GM21423 (cell line): ENCODE data around the gene SLC30A7.
A peak's percentile ranks its signal among the peaks of the same experiment; 100 is the strongest.
"Not testable (repeated sequence)": the region's sequence is repeated elsewhere in the genome, so short reads cannot be mapped to it uniquely, and the experiment has no call there.

Source experiments
- ATAC-seq: cut with Tn5 transposase; IDR thresholded peaks from one replicate; pipeline ENCODE4 v1.9.1; 2021; ENCODE audit warnings: mild to moderate bottlenecking, moderate library complexity; ENCODE audit not compliant: unreplicated experiment

SLC30A7 gene

GRCh38 chr1:100936194-100936967 lies 40.5 kb downstream of the SLC30A7 start:
- ATAC-seq: no peak

DNA sequence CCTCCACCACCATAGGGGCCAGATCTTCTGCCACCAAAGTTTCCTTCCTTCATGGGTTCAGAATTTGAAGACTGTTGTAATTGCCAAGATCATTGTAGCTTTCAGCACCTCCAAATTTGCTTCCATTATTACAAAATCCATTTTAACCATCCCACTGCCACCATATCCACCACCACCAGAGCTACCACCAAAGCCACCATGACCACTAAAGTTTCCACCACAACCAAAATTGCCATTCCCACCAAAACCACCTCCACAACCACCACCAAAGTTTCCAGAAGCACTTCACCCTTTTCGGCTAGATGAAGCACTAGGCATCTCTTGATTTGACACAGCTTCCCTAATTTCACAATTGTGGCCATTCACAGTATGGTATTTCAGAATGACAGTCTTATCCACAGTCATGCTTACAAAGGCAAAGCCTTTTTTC lies 45.2 kb downstream of the SLC30A7 start:
- peak; percentile 57 for ATAC-seq

GRCh38 chr1:100941580-100942216 lies 45.8 kb downstream of the SLC30A7 start:
- ATAC-seq: peak; percentile 18

GRCh38 chr1:100942304-100943046 lies 46.6 kb downstream of the SLC30A7 start:
- no peak for ATAC-seq

GRCh38 chr1:100943533-100943932 lies 47.6 kb downstream of the SLC30A7 start:
- ATAC-seq: no peak

- ATAC-seq: not testable (repeated sequence)
These were observed 50.2 kb downstream of the SLC30A7 start for GRCh38 chr1:100946064-100946463.

DNA sequence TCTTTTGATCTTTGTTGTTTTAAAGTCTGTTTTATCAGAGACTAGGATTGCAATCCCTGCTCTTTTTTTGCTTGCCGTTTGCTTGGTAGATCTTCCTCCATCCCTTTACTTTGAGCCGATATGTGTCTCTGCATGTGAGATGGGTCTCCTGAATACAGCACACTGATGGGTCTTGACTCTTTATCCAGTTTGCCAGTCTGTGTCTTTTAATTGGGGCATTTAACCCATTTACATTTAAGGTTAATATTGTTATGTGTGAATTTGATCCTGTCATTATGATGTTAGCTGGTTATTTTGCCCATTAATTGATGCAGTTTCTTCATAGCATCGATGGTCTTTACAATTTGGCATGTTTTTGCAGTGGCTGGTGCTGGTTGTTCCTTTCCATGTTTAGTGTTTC lies 51.9 kb downstream of the SLC30A7 start:
- ATAC-seq: not testable (repeated sequence)

DNA sequence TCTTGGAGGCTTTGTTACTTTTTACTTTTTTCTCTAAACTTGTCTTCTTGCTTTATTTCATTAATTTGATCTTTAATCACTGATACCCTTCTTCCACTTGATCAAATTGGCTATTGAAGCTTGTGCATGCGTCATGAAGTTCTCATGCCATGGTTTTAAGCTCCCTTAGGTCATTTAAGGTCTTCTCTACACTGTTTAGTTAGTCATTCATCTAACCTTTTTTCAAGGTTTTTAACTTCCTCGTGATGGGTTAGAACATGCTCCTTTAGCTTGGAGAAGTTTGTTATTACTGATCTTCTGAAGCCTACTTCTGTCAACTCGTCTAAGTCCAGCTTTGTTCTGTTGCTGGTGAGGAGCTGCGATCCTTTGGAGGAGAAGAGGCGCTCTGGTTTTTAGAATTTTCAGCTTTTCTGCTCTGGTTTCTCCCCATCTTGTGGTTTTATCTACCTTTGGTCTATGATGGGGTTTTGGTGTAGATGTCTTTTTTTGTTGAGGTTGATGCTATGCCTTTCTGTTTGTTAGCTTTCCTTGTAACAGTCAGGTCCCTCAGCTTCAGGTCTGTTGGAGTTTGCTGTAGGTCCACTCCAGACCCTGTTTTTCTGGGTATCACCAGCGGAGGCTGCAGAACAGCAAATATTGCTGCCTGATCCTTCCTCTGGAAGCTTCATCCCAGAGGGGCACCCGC lies 53.0 kb downstream of the SLC30A7 start:
- ATAC-seq: not testable (repeated sequence)

DNA sequence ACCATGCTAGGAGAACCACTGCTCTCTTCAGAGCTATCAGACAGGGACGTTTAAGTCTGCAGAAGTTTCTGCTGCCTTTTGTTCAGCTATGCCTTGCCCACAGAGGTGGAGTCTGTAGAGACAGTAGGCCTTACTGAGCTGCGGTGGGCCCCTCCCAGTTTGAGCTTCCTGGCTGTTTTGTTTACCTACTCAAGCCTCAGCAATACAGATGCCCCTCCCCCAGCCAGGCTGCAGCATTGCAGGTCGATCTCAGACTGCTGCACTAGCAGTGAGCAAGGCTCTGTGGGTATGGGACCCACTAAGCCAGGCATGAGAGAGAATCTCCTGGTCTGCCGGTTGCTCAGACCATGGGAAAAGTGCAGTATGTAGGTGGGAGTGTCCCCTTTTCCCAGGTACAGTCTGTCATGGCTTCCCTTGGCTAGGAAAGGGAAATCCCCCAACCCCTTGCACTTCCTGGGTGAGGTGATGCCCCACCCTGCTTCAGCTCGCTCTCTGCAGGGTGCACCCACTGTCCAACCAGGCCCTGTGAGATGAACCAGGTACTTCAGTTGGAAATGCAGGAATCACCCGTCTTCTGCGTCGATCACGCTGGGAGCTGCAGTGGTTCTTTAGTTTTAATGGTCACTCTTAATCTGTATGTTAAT lies 53.7 kb downstream of the SLC30A7 start:
- peak; percentile 86 for ATAC-seq

DNA sequence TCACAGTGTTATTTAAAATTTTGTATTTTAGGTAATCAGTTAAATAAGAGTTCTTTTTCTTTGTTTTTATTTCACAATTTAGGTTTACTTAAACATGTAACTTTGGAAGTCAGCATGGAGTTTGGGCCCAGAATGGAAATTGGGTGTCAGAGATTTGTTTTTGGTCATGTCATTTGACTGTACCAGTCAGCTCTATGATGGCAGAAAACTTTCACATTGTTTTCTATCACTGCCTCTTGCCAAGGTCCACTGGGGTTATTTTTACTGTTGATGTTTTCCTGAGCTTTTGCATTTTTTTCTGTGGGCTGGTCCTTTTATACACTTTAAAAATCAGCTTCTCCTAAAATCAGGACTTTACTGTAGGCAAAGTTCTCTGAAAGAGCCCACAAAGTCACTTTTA lies 54.4 kb downstream of the SLC30A7 start:
- ATAC-seq: no peak

GRCh38 chr1:100950781-100951180 lies 54.9 kb downstream of the SLC30A7 start:
- no peak for ATAC-seq

DNA sequence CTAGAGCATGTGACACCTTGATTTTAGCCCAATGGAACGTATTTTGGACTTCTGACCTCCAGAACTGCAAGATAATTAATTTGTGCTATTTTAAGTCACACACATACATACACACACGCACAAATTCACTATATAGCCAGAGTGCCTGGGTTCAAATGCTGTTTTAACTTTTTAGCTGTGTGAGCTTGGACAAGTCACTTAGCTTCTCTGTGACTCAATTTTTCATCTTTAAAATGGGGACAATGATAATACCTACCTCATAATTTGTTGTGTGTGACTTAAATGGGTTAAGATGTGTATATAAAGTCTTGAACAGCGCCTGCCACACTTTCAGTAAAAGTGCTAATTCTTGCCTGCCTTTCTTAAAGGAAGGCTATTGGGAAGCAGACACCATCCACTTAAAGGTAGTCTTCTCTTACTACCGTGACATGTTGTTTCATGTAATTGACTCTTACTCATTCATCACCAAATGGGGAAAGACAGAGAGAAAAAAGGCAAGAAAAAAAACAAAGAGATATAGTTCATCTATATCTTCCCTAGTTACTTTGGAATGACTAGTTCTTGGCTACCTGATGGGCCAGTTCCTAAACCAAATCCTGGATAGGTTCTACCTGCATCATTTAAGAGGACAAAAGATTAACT lies 56.3 kb downstream of the SLC30A7 start:
- no peak for ATAC-seq

DNA sequence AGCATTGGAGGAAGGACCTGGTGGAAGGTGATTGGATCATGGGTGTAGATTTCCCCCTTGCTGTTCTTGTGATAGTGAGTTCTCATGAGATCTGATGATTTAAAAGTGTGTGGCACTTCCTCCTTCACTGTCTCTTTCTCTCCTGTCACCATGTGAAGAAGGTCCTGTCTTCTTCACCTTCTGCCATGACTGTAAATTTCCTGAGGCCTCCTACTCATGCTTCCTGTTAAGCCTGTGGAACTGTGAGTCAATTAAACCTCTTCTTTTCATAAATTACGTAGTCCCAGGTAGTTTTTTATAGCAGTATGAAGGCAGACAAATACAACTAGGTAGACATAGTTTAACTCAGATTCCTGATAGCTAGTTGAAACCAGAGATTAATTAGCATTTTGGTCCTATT lies 57.1 kb downstream of the SLC30A7 start:
- ATAC-seq: not testable (repeated sequence)

- no peak for ATAC-seq
These were observed 58.3 kb downstream of the SLC30A7 start for GRCh38 chr1:100953960-100954730.

DNA sequence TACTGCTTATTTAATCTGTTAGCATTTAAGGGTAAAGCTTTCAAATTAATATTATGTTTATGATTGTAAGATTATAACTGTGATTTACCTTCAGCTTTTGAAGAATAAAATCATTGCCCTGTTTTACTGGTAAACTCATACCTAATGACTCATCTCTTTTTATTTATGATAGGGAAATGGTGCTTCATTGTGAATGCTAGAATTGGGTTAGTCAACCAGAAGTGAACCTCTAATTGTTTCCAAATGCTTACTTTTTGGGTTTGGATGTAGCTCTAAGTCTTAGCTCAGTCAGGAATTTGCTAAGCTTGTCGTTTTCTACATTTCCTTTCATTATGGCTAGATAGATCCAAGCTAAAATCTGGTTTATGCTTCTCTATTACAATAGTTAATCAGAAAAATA lies 59.4 kb downstream of the SLC30A7 start:
- no peak for ATAC-seq

GRCh38 chr1:100959502-100960060 lies 63.7 kb downstream of the SLC30A7 start:
- ATAC-seq: no peak

DNA sequence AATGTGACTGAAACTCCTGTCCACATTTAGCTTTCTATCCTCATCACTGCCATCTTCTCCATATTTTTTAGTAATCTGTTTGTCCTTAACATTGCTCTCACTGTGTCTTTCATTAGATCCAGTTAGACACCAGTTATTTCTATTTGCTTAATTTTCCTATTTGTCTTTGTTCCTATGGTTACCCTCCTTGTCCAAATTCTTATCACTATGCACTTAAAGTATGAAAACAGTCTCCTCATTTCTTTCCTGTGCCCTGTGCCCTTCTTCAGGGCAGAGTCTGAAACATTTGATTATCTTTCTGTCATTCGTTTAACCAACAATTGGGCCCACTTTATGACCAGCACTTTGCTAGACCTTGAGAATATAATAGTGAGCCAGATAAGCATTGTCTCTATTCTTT lies 64.2 kb downstream of the SLC30A7 start:
- ATAC-seq: no peak

DNA sequence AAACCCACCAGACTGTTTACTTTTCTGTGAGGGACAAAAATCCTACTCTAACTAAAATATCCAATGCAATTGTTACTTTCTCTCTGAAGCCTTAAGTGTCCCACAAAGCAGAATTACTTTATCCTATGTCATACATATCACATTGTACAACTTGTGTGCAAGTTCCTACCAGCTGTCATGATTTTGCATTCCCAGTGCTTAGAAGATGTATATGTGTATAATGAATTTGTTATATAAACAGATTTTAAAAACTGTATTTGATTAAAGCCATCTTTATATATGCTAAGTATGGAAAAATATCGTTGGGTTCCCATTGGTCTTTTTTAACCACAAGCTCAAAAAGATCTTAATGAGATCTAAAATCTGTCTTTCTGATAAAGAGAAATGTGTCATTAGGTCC lies 72.7 kb downstream of the SLC30A7 start:
- no peak for ATAC-seq

DNA sequence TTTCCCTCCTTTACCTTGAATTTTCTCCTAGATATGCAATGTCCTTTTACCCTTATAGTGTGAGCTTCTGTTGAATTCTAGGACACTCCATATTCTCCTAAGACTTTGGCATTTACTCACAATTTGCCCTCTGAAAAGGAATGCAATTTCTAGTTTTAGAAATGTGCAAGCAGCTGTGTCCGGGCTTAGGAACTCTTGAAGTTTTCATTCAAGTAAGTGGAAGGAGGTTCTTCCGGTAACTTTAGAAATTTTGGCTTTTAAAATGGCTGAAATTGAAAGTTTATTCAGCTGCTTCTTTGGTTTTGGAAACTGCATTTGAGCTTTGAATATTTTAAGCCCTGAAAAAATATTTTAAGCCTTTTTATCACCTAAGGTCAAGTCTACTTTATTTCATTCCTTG lies 73.4 kb downstream of the SLC30A7 start:
- ATAC-seq: no peak
